ENCODE results near the gene MKS1. TPM values are rescaled to one million over a fixed set of nuclear protein-coding genes. Genes with fewer than 3 reads are reported as not detected.

MKS1 gene
- total and polyA plus RNA-seq, 2 of the 8 experiments (the other 6 are each of a cell fraction or from before 2014, with no cell fraction given): 12.0 to 21.7 TPM

DNA sequence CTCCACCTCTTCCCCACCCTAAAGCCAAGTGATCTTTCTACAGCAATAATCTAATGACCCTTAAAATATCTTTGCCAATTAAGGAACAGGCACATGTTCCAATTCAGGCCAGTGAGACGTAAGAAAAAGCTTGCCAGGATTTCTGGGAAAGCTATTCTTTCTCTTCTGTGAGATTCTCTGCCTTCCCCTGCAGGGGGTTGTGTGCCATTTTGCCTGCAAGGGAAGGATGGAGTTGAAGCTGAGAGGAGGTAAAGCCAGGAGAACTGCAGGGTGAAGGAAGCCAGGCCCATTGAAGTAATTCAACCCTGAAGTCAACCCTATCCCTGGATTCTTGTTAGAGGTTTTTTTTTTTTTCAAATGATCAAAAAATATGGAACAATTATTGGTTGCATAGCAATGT, 10.3 kb upstream of the MKS1 start:
- 64% methylated on average over 1 of the region's 1 CpG; no CpG with 5 or more reads in 1 of the 2 experiments for WGBS, 2 experiments (ENCODE audit: extremely low coverage in 1 of 2, insufficient coverage in 1 of 2, insufficient read length in 1 of 2, insufficient replicate concordance in 2 of 2, low coverage in 1 of 2, low lambda C conversion rate in 2 of 2, missing lambda C conversion rate in 1 of 2)
- peaks cover 0 to 4% (median 0%) of the 10 kb centered on the region in 4 experiments; a peak in 4 of 7 replicates for H3K4me1 ChIP-seq (replicated peaks in 1 of 4; ENCODE audit: control insufficient read depth in 3 of 4, insufficient read depth in 4 of 4, low read length in 3 of 4)
- CTCF ChIA-PET (ENCODE audit: partially characterized antibody): interaction anchor here (1.0 to 2.7 kb wide), 11 partner anchors 8 to 88 kb away, joined by 3 to 13 read pairs (median 4); partner anchors contain the start of gene MKS1

More for the DNA sequence above, 10.3 kb upstream of the MKS1 start:
- Histone ChIP-seq H3K27me3 (replicated peaks in 1 of 4; ENCODE audit: control insufficient read depth in 3 of 4, extremely low read depth in 1 of 4, insufficient read depth in 3 of 4, low read length in 3 of 4) (peaks cover 1 to 18% (median 8%) of the 10 kb centered on the region in 4 experiments; a peak in 5 of 7 replicates), H3K27ac (ENCODE audit: low read depth, low read length) (no peak overlapping the region), H3K79me1 (ENCODE audit: low read depth, low read length) (no peaks in the 10 kb centered on the region), H3K4me3 (ENCODE audit: extremely low read depth in 1 of 4, insufficient read depth in 2 of 4, low read depth in 3 of 4, low read length in 4 of 4) (no peak overlapping the region), H2AK5ac (ENCODE audit: low read depth, low read length) (no peak overlapping the region), H4K5ac (ENCODE audit: insufficient read length, low read depth, low read length) (no peak overlapping the region), H2BK20ac (ENCODE audit: low read length) (no peak overlapping the region), H4K91ac (replicated peaks; ENCODE audit: insufficient read length, low read length) (no peak overlapping the region), H2BK15ac (ENCODE audit: low read length) (no peak overlapping the region), H3K14ac (ENCODE audit: insufficient read length) (no peak overlapping the region), H2AFZ (ENCODE audit: low read length) (peak overlapping the region; percentile 94), H3K79me2 (ENCODE audit: control insufficient read depth in 1 of 2, insufficient read depth in 2 of 2, low read length in 2 of 2) (no peaks in the 10 kb centered on the region), H3K9me3 (ENCODE audit: insufficient read depth in 2 of 2, low read depth in 1 of 2, low read length in 1 of 2) (no peaks in the 10 kb centered on the region), H3K4me2 (ENCODE audit: insufficient read depth in 1 of 2, low read depth in 2 of 2, low read length in 2 of 2) (peak overlapping the region; percentile 4 to 22; a peak in 3 of 4 replicates), H3K9ac (replicated peaks in 1 of 4; ENCODE audit: extremely low read depth in 1 of 4, low read depth in 3 of 4, low read length in 3 of 4) (no peak overlapping the region), H3K4ac (replicated peaks; ENCODE audit: insufficient read length, low read depth, low read length) (no peak overlapping the region), H3K23me2 (ENCODE audit: low read depth, low read length) (no peaks in the 10 kb centered on the region), H3K23ac (ENCODE audit: insufficient read length) (no peak overlapping the region), H2BK120ac (replicated peaks; ENCODE audit: low read depth, low read length) (no peak overlapping the region), H4K8ac (ENCODE audit: extremely low read depth, insufficient read depth, low read length) (no peak overlapping the region), H2BK5ac (ENCODE audit: low read depth, low read length) (no peak overlapping the region), H2BK12ac (ENCODE audit: low read depth, low read length) (no peak overlapping the region), H4K20me1 (replicated peaks in 1 of 2; ENCODE audit: control insufficient read depth in 1 of 2, insufficient read depth in 2 of 2, low read length in 2 of 2) (no peaks in the 10 kb centered on the region), H3K36me3 (ENCODE audit: control insufficient read depth in 2 of 4, insufficient read depth in 4 of 4, low read length in 3 of 4) (no peaks in the 10 kb centered on the region), H3K56ac (replicated peaks; ENCODE audit: insufficient read length, low read depth, low read length) (no peak overlapping the region), H3K18ac (ENCODE audit: extremely low read depth, low read length) (no peak overlapping the region)
- TF ChIP-seq POLR2A (IDR thresholded peaks at IDR 0.05; ENCODE audit: control extremely low read depth in 1 of 2, low read depth in 2 of 2, low read length in 2 of 2) (no peak), NRF1 (IDR thresholded peaks at IDR 0.05; ENCODE audit: low read depth, low read length) (no peak), YY1 (IDR thresholded peaks at IDR 0.05; ENCODE audit: low read depth, low read length) (peak; percentile 60; the same call in 1 of the 2 replicates), SP1 (IDR thresholded peaks at IDR 0.05; ENCODE audit: low read depth, low read length) (no peak), HDAC6 (IDR thresholded peaks at IDR 0.05; ENCODE audit: low read depth, low read length) (no peak)
- no peak for FAIRE-seq
- DNase-seq (ENCODE audit: low read depth in 1 of 2, low spot score in 2 of 2): no peak
- POLR2A ChIA-PET (ENCODE audit: partially characterized antibody): interaction anchor here (0.7 to 1.4 kb wide), 4 partner anchors 9 to 146 kb away, joined by 3 to 5 read pairs (median 4); partner anchors contain the start of genes DYNLL2, LPO and MKS1

Data from H1 (cell line).